Myocyte (in vitro differentiated cells): ENCODE data around the gene SLC16A12. TPM values are rescaled to one million over a fixed set of nuclear protein-coding genes. Genes with fewer than 3 reads are reported as not detected.
"Not testable (repeated sequence)": the region's sequence is repeated elsewhere in the genome, so short reads cannot be mapped to it uniquely, and the experiment has no call there.

Experiments
- DNase-seq: peaks from one replicate; pipeline ENCODE4 v3.0.0-alpha.2; 2012; ENCODE audit warnings: low read depth
- total RNA-seq: library from RNA; depleted of rRNA; stranded (reverse); fragments of >200 nt; gene quantifications from 2 replicates; pipeline ENCODE4 v1.2.3, GENCODE V29; 2014

SLC16A12 gene
- total RNA-seq, 1 donor from 2014 or later: 0.24 TPM

DNA sequence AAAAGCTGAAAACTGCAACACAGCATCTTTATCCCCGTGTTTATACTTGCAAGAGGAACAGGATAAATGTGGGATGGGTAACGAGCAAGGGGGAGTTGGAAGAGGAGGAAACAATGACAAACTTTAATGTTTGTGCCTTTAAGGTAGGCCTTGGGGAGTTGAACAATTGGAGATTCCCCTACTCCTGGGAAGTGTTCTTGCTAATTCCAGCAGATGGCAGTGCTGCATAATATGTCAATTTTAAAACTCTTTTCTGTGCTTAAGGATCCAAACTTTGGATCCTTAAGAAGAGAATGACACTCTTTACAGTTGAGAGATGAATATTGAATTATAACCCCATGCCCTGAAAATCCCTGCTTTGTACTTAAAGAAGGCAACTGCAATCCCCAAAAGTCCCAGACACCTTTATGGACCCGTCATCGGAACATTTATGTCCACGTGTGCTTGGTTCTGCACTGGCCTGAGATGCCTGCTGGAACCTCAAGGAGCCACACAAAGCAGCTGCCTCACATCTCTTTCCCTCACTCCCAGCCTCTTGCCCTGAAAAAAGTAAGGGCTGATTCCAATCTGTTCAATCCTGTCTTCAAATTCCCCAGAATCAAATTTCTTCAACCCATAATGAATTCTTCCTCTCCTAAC lies 109.0 kb downstream of the SLC16A12 start:
- peak; percentile 78 for DNase-seq

DNA sequence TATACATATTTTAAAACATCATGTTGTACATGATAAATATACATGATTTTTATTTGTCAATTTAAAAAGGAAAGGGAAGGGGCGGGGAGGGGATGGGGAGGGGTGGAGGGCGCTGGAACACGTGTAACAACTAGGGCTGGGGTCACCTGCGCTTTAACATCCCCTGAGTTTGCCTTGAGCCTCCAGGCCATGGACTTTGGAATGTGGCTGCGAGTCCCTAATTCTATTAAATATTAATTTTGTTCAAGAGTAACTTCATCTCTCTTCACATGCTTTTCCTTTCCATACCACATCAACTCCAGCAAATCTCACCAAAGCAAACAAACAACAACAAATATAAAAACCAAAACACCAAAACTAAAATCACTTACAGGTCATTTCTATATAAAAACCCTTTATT lies 110.4 kb downstream of the SLC16A12 start:
- DNase-seq: no peak

DNA sequence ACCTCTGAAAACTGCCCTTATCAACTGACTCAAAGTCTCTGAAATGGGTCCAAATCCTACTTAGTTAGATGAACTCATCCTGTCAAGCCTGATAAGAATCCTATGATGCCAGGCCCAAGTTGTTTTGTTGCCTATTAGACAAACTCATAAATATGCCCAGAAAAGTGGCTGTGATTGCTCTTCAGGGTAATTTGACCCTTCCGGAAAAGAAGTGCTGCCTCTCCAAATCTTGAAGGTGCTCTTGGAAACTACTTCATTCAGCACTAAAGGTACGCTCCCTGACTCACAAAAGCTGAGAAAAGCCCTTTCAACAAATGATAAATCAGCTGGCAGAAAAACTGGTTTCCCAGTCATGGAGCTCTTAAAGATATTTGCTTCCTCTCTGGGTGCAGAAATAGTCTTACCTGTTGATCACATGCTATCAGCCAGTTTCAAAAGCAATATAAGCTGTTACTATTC lies 114.3 kb downstream of the SLC16A12 start:
- DNase-seq: no peak

DNA sequence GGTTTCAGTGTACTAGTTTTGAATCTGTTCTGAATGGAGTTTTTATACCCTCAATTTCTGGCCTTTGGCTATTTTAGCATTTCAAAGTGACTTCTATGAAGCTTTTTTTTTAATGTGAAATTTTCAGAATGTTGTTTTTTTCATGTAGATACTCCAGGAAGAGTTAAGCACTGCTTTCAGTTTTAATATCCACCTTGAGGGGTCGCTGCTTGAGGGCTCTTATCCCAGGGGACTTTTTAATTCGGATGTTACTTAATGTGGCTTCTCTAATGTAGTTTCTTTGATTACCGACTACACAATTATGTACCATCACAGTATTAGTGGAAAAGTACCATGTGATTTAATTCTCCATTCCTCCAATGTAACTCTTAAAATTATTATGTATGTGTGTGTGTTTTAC lies 115.8 kb downstream of the SLC16A12 start:
- DNase-seq: peak; percentile 53

DNA sequence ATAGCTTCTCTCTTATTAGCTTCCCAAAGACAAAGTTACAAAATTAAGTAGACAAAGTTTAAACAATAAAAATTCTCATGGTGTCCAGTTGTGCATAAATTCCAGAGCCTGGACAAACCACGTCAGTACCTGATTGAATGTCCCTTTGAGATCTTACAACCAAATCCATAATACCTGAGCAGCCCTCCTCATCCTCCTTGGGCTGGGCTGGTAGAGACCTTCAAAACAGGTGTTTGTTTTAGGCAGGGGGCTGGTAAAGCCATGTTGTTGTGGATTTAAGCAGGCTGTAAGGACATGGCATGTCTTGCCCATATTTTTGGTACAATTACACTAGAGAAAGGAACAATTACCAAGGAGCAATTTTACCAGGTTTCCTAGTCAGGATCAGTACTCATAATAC lies 118.9 kb downstream of the SLC16A12 start:
- no peak for DNase-seq

DNA sequence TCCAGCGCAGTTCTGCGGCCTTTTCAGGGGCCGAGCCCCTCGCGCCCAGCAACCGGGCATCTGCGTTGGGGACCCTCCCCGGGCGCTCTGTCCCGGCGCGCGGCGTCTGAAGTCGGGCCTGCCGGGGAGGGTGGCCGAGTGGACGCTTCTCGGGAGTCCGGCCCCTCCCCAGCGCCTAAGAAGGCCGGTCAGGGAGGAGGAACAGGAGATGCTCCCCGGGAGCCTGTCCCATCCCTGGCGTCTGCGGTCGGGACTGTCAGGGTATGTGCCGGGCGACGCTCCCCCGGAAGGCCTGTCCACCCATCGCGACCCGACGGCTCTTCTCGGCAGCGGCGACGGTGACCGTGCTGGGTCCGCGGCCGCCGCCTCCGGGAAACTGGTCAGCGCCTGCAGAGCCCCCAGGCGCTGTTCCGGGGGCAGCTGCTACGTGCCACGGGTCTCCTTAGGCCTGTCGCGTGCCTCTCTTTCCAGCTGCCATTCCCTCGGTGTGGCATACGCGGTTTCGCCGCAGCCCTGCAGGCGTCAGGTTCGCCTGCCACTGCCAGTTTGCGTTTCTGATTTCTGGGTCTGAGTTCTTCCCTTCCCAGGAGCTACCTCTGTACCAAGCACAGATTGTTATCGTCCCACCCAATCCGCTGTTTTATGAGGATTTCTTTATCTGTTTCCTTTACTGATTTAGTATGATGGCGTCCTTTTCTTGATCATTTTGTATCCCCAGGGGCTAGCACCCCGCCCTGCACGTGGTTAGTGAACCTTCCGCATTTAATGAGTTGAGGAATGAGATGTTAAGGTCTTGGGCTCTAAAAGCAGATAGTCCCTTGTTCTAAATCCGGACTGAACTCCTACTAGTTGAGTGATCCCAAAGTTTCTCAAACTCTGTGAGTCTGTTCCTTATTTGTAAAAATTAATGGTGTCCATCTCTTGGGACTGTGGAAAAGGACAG lies 120.2 kb downstream of the SLC16A12 start:
- DNase-seq: peak; percentile 90

DNA sequence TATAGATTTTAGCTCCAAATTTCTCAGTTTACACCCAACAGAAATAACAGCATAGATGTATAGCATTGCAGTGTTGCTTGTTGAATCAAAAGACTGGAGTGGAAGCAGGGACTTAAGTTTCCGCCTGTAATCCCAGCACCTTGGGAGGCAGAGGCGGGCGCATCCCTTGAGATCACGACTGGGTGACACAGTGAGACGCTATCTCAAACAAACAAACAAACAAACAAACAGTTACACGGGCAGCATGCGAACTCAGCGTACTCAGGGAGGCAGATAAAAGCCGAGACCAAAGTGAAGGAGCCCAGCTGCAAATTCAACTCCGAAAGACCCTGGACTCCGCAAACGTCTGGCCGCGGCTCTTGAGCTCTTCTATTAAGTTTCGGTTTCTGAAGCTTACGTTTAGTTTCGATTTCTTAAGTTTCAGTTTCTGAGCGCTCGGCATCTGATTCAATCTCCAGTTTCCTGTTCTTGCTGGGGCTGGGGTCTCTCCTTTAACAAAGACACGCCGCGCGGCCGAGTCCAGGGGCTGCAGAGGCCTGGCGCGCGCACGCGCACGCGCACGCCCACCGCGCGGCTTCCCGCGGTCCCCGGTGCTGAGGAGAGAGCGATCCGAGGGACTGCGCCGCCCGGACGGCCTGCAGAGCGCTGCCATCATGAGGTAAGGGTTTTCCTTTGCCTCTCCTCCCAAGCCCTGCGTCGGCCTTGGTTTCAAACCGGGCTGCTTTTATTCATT lies 121.1 kb downstream of the SLC16A12 start, which contains the start of gene IFIT5:
Gene IFIT5 (plus strand): TSS at position 423 of the 733 bp plus-strand sequence. CDS start 231 bp downstream, at position 654.
- DNase-seq: peak; percentile 77

DNA sequence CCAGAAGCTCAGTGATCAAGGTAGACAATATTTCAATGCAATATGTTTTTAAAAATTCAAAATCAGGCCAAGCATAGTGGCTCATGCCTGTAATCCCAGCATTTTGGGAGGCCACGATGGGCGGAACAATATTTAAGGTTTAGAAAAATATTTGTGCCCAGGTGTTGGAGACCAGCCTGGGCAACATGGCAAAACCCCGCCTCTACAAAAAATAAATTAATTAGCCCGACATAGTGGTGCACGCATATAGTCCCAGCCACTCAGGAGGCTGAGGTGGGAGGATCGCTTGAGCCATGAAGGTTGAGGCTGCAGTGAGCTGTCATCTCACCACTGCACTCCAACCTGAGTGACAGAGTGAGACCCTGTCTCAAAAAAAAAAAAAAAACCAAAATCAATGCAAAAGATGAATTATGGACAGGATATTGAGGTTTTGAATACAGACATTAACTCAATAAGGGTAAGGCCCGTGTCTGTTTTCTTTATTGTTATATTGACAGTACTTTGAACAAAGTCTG lies 121.9 kb downstream of the SLC16A12 start:
- no peak for DNase-seq

DNA sequence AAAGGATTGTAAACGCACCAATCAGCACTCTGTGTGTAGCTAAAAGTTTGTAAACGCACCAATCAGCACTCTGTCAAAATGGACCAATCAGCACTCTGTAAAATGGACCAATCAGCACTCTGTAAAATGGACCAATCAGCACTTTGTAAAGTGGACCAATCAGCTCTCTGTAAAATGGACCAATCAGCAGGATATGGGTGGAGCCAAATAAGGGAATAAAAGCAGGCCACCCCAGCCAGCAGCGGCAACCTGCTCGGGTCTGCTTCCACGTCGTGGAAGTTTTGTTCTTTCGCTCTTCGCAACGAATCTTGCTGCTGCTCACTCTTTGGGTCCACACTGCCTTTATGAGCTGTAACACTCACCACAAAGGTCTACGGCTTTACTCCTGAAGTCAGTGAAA lies 123.1 kb downstream of the SLC16A12 start:
- DNase-seq: not testable (repeated sequence)

DNA sequence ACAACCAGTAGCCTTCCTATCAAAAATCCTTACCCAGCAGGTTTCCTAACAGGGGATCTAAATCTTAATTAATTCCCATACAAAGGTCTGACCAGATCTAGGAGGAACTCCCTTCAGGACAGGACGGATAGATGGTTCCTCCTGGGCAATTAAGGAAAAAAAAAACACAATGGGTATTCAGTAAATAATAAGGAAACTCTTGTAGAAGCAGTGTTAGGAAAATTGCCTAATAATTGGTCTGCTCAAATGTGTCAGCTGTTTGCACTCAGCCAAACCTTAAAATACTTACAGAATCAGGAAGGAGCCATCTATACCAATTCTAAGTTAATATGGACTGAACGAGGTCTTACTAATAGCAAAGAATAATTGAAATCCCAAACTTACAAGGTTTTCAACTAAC lies 124.3 kb downstream of the SLC16A12 start:
- DNase-seq: not testable (repeated sequence)

DNA sequence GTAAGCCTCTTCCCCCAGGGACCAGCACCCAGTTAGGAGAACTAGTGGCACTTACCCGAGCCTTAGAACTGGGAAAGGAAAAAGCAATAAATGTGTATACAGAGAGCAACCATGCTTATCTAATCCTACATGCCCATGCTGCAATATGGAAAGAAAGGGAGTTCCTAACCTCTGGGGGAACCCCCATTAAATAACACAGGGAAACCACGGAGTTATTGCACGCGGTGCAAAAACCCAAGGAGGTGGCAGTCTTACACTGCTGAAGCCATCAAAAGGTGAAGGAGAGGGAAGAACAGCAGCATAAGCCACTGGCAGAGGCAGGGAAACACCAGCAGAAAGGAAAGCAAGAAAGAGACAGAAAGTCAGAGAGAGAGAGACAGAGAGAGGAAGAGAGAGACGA lies 124.8 kb downstream of the SLC16A12 start:
- DNase-seq: not testable (repeated sequence)

DNA sequence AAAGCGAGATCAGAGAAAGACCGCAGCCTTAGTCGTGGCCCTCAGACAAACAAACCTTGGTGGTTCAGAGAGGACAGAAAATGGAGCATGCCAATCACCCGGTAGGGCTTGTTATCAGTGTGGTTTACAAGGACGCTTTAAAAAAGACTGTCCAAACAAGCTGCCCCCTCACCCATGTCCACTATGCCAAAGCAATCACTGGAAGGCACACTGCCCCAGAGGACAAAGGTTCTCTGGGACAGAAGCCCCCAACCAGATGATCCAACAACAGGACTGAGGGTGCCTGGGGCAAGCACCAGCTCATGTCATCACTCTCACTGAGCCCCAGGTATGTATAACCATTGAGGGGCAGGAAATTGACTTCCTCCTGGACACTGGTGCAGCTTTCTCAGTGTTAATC lies 126.1 kb downstream of the SLC16A12 start:
- not testable (repeated sequence) for DNase-seq

DNA sequence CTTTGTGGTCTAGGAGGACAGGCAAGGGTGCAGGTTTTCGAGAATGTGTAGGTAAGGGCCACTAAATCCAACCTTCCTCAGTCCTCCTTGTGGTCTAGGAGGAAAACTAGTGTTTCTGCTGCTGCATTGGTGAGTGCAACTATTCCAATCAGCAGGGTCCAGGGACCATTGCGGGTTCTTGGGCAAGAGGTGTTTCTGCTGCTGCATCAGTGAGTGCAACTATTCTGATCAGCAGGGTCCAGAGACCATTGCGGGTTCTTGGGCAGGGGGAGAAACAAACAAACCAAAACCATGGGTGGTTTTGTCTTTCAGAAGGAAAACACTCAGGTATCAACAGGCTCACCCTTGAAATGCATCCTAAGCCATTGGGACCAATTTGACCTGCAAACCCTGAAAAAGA lies 127.6 kb downstream of the SLC16A12 start:
- DNase-seq: not testable (repeated sequence)

DNA sequence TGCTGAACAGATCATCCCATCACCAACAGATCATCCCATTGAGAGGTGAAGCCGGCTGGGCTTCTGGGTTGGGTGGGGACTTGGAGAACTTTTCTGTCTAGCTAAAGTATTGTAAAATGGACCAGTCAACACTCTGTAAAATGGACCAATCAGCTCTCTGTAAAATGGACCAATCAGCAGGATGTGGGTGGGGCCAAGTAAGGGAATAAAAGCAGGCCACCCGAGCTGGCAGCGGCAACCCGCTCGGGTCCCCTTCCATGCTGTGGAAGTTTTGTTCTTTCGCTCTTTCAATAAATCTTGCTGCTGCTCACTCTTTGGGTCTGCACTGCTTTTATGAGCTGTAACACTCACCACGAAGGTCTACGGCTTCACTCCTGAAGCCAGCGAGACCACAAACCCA lies 129.2 kb downstream of the SLC16A12 start:
- DNase-seq: not testable (repeated sequence)

DNA sequence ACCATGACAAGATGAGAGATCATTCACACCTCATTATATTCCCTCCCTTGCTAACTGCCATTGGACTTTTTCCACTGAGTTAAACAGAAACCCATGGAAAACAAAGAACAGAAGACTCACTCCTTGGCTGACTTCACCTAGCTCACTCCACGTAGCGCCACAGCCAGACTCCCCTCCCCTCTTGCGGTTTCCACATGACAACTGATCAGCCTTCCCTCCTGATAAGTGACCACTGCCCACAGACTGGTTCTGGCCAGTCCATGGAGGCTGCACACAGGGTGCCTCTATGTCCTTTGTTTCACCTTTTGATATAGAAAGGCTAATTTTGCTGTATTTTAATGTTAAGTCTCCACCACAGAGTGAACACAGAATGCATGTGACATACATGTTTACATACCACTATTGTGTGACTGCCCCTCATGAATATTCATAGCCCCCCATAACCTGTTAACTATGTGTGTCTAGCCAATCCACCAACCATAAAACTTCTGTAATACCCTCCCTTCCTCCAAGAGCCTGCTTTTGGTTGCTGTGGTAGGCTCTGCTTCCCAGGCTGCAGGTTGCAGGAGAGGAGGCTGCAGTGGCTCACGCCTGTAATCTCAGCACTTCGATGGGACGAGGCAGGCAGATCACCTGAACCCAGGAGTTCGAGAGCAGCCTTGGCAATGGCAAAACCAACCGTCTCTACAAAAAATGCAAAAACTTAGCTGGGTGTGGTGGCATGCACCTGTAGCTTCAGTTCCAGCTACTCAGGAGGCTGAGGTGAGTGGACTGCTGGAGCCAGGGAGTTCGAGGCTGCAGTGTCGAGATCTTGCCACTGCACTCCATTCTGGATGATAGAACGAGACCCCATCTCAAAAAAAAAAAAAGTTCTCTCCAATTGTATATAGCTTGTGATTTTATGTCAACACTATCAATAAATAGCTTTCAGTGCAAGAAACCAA lies 131.0 kb downstream of the SLC16A12 start:
- no peak for DNase-seq

DNA sequence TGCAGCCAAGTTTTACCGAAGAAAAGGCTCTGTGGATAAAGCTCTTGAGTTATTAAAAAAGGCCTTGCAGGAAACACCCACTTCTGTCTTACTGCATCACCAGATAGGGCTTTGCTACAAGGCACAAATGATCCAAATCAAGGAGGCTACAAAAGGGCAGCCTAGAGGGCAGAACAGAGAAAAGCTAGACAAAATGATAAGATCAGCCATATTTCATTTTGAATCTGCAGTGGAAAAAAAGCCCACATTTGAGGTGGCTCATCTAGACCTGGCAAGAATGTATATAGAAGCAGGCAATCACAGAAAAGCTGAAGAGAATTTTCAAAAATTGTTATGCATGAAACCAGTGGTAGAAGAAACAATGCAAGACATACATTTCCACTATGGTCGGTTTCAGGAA lies 132.4 kb downstream of the SLC16A12 start:
- no peak for DNase-seq

DNA sequence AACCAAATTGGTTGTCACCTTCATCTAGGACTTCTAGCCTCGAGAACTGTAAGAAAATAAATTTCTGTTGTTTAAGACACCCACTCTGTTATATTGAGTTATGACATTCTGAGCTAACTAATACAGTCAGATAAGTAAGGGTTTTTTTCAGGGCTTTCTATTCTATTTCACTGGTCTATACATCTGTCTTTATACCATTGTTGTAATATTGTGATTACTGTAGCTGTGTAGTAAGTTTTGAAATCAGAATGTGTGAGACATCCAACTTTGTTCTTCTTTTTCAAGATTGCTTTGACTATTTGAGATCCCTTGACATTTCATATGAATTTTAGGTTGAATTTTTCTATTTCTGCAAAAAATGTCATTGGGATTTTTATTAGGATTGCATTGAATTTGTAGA lies 135.4 kb downstream of the SLC16A12 start:
- no peak for DNase-seq

DNA sequence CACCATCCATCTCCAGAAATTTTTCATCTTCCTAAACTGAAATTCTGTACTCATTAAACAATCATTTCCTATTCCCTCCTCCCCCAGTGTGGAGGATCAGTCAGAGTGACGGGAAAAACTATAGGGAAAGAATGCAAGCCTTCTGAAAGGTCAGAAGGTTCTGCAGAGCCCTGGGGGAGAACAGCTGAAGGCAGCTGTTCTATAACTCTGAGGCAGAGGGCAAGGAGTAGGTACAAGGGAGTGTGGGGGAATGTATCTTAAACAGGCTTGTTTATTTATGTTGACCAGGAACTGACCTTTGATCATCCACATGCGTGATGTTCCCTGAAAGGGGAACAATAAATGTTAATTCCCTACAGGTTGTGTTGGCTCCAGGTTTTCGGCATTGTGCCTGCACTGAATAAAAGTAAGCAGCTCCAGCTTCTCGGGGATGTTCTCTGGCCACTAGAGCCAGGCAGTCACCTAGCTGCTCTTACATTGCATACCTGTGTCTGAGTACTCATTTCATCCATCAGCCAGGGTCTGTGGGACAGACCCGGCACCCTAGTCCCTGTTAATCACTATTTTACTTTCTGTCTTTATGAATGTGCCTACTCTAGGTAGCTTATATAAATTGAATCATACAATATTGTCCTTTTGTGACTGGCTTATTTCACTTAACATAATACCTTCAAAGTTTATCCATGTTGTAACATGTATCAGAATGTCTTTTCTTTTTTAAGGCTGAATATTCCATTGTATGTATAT lies 137.2 kb downstream of the SLC16A12 start:
- DNase-seq: peak; percentile 22

DNA sequence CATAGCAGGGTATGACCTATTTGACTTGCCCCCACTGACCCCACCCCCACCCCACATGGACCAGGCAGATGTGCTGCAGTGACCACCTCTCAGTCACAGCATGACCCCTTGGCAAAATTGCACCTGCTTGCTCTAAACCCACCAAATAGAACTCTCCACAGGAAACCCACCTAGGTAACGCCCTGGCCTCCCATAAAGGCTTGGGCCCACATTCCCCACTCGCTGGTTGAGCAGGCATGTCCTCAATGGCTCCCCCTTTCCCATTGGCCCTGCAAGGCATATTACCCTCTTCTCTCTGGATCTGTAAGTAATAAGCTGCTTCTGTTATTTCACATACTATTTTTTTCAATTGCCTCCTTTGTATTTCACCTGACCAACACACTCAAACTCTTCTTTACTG lies 140.3 kb downstream of the SLC16A12 start:
- DNase-seq: no peak
